GM12878 (cell line): ENCODE measurements around the gene MIER1. TPM values are rescaled to one million over a fixed set of nuclear protein-coding genes. Genes with fewer than 3 reads are reported as not detected.

ENCODE experiments used
- ATAC-seq: fragments of 200-7000 bp; cut with Tn5 transposase; 3 replicates; pipeline ENCODE4 v1.9.1; 2020; ENCODE audit warnings: mild to moderate bottlenecking, moderate library complexity
- BruUV-seq: library from RNA; stranded (reverse); fragments of 400-500 nt; replicated peaks from 2 replicates; lab custom pipeline; 2021; lab: Mats Ljungman, UMichigan
- CTCF ChIA-PET: fragments of 300-600 bp; sonication (Branson Sonifier 250); formaldehyde crosslinking; extraction: SDS; loops from one replicate; lab custom pipeline; 2021; ENCODE audit warnings: inconsistent platforms; lab: Yijun Ruan, JAX
- POLR2A ChIA-PET: fragments of 350-600 bp; formaldehyde crosslinking; extraction: SDS; loops from one replicate; lab custom pipeline; 2021; ENCODE audit warnings: inconsistent platforms; lab: Charles Lee
- RAD21 ChIA-PET: fragments of 300-600 bp; sonication (Branson Sonifier 250); formaldehyde crosslinking; loops from one replicate; lab custom pipeline; 2023; ENCODE audit warnings: antibody characterized with exemption; ENCODE audit not compliant: unreplicated experiment; lab: Charles Lee
- SMC1A ChIA-PET: fragments of 300-600 bp; sonication (Branson Sonifier 250); formaldehyde crosslinking; loops from one replicate; lab custom pipeline; 2023; ENCODE audit not compliant: unreplicated experiment, uncharacterized antibody; lab: Charles Lee
- DNase-seq: peaks from one replicate; pipeline ENCODE4 v3.0.0-alpha.2; 2011; ENCODE audit warnings: low read depth, low spot score
- FAIRE-seq: peaks from 3 replicates; lab custom pipeline; 2011; peaks lifted over from hg19 to GRCh38; lab: Jason Lieb, UNC
- H2AFZ ChIP-seq: 2 replicates; pipeline ENCODE4 v1.6.0; 2011; ENCODE audit warnings: low read depth, low read length, control low read depth; ENCODE audit not compliant: control insufficient read depth
- H3K27ac ChIP-seq: 2 replicates; pipeline ENCODE4 v1.5.1; 2011; ENCODE audit warnings: control low read depth; ENCODE audit not compliant: control insufficient read depth, insufficient read depth
- H3K27me3 ChIP-seq, 2 experiments: replicated peaks in 1 of 2; 2 replicates each; pipeline versions ENCODE4 v1.6.0 to v1.6.1; 2011; ENCODE audit warnings: low read length in 1 of 2; ENCODE audit not compliant: control insufficient read depth in 2 of 2, insufficient read depth in 2 of 2
- H3K36me3 ChIP-seq, 2 experiments: 2 replicates each; pipeline ENCODE4 v1.5.1; 2011; ENCODE audit warnings: low read length in 1 of 2; ENCODE audit not compliant: control insufficient read depth in 2 of 2, insufficient read depth in 2 of 2
- H3K4me1 ChIP-seq: 2 replicates; pipeline ENCODE4 v1.6.1; 2011; ENCODE audit warnings: mild to moderate bottlenecking, low read length, moderate library complexity, mixed read lengths; ENCODE audit not compliant: control insufficient read depth, insufficient read depth
- H3K4me2 ChIP-seq: 2 replicates; pipeline ENCODE4 v1.6.0; 2011; ENCODE audit warnings: control low read depth; ENCODE audit not compliant: control insufficient read depth, insufficient read depth
- H3K4me3 ChIP-seq: fragments of 200-600 bp; sonication (generic); 2 replicates; pipeline ENCODE4 v1.5.1; 2016
- H3K79me2 ChIP-seq: 2 replicates; pipeline ENCODE4 v1.6.0; 2011; ENCODE audit warnings: low read length; ENCODE audit not compliant: control insufficient read depth, insufficient read depth
- H3K9ac ChIP-seq: 2 replicates; pipeline ENCODE4 v1.8.0; 2011; ENCODE audit warnings: low read length, control low read depth, mixed read lengths; ENCODE audit not compliant: control insufficient read depth, insufficient read depth
- H3K9me3 ChIP-seq: replicated peaks from 3 replicates; pipeline ENCODE4 v1.5.1; 2011; ENCODE audit warnings: mild to moderate bottlenecking, low read length; ENCODE audit not compliant: control insufficient read depth, insufficient read depth
- H4K20me1 ChIP-seq: 2 replicates; pipeline ENCODE4 v1.6.0; 2011; ENCODE audit not compliant: control insufficient read depth, insufficient read depth
- ASH2L ChIP-seq: fragments of 300-600, 200-600 bp; sonication (generic); IDR thresholded peaks from 2 replicates; pipeline ENCODE4 v1.6.1; 2017; ENCODE audit warnings: low read depth, mild to moderate bottlenecking, borderline replicate concordance
- CBFB ChIP-seq: IDR thresholded peaks from 2 replicates; pipeline ENCODE4 v1.6.1; 2016; ENCODE audit warnings: antibody characterized with exemption, low read depth
- EGR1 ChIP-seq, 2 experiments: IDR thresholded peaks; 1 replicate in 1 of 2; 2 replicates in 1 of 2; pipeline ENCODE4 v1.6.1; 2011 to 2012; ENCODE audit warnings: low read depth in 2 of 2, low read length in 2 of 2, borderline replicate concordance in 1 of 2, mild to moderate bottlenecking in 1 of 2, moderate library complexity in 1 of 2
- FOS ChIP-seq: IDR thresholded peaks from 3 replicates; pipeline ENCODE4 v1.6.1; 2011; ENCODE audit warnings: borderline replicate concordance; ENCODE audit not compliant: insufficient read length; ENCODE audit errors: extremely low read depth
- FOXM1 ChIP-seq: IDR thresholded peaks from 2 replicates; pipeline ENCODE4 v1.6.1; 2012; ENCODE audit warnings: low read depth, mild to moderate bottlenecking, inconsistent platforms, low read length, moderate library complexity
- IKZF1 ChIP-seq: fragments of 450-650 bp; conservative IDR thresholded peaks from 2 replicates; pipeline ENCODE4 v1.6.1; 2017; ENCODE audit warnings: antibody characterized with exemption, mild to moderate bottlenecking
- IKZF2 ChIP-seq, 2 experiments: fragments of 450-650 bp; IDR thresholded peaks; 2 replicates each; pipeline ENCODE4 v1.6.1; 2017; ENCODE audit warnings: mild to moderate bottlenecking in 2 of 2, moderate library complexity in 2 of 2
- MEF2B ChIP-seq: fragments of 450-650 bp; IDR thresholded peaks from 2 replicates; pipeline ENCODE4 v1.6.1; 2018; ENCODE audit warnings: mild to moderate bottlenecking, moderate library complexity; ENCODE audit not compliant: partially characterized antibody, poor library complexity, severe bottlenecking
- MTA2 ChIP-seq: fragments of 450-650 bp; IDR thresholded peaks from 2 replicates; pipeline ENCODE4 v1.6.1; 2016; ENCODE audit warnings: low read depth, mild to moderate bottlenecking, moderate library complexity
- NFYA ChIP-seq: IDR thresholded peaks from 2 replicates; pipeline ENCODE4 v1.6.1; 2011; ENCODE audit warnings: low read depth, mild to moderate bottlenecking, low read length, improper control_type of control experiment, borderline replicate concordance
- RB1 ChIP-seq: fragments of 450-650 bp; formaldehyde crosslinking; IDR thresholded peaks from 2 replicates; pipeline ENCODE4 v1.6.1; 2017; ENCODE audit warnings: mild to moderate bottlenecking, borderline replicate concordance
- SIN3A ChIP-seq: IDR thresholded peaks from 2 replicates; pipeline ENCODE4 v1.6.1; 2012; ENCODE audit warnings: low read depth, low read length, improper control_type of control experiment
- SKIL ChIP-seq: fragments of 450-650 bp; IDR thresholded peaks from 2 replicates; pipeline ENCODE4 v1.6.1; 2017; ENCODE audit warnings: mild to moderate bottlenecking, low read depth, inconsistent platforms; ENCODE audit not compliant: poor library complexity, severe bottlenecking
- SMARCA5 ChIP-seq: fragments of 450-650 bp; IDR thresholded peaks from 2 replicates; pipeline ENCODE4 v1.6.1; 2017; ENCODE audit warnings: mild to moderate bottlenecking
- TCF12 ChIP-seq: IDR thresholded peaks from 2 replicates; pipeline ENCODE4 v1.6.1; 2011; ENCODE audit warnings: low read depth, mild to moderate bottlenecking, low read length
- USF2 ChIP-seq: IDR thresholded peaks from 2 replicates; pipeline ENCODE4 v1.6.1; 2011; ENCODE audit warnings: low read depth, low read length, improper control_type of control experiment, borderline replicate concordance
- ZNF622 ChIP-seq: fragments of 450-650 bp; IDR thresholded peaks from 2 replicates; pipeline ENCODE4 v1.6.1; 2017; ENCODE audit warnings: mild to moderate bottlenecking, inconsistent platforms
- ZZZ3 ChIP-seq: IDR thresholded peaks from 2 replicates; pipeline ENCODE4 v1.6.1; 2011; ENCODE audit warnings: low read depth; ENCODE audit not compliant: control insufficient read depth, insufficient read length
- WGBS: methylation state at CpG from one replicate; pipeline ENCODE4 v1.1.6; 2016; ENCODE audit warnings: low lambda C conversion rate; ENCODE audit not compliant: insufficient replicate concordance, insufficient coverage; ENCODE audit errors: missing lambda C conversion rate; 5-methylcytosine and 5-hydroxymethylcytosine counted together
- in situ Hi-C: fragments of 300-500 bp; cut with MboI; formaldehyde crosslinking; loops from 9 replicates; pipeline ENCODE4 v1.14.3; 2018; ENCODE audit warnings: mixed read lengths
- intact Hi-C: fragments of 100-400 bp; cut with micrococcal nuclease; formaldehyde crosslinking; loops from one replicate; pipeline ENCODE4 v1.14.2; 2022; ENCODE audit not compliant: unreplicated experiment
- polyA plus RNA-seq, 11 experiments: library from polyadenylated mRNA; depleted of rRNA in 4 of 11; unstranded in 6 of 11; stranded (reverse) in 5 of 11; fragments of >200 nt; fragmentation: Nextera tagmentation in 4 of 11; fragmentation: Illumina TruSeq in 1 of 11; extraction: Ambion mirVana in 4 of 11; extraction: Trizol in 1 of 11; gene quantifications; 1 replicate in 1 of 11; 2 replicates in 10 of 11; pipeline versions ENCODE4 v1.2.1 to v1.2.3, GENCODE V29; 2011 to 2016; ENCODE audit warnings: inconsistent platforms in 2 of 11, missing spikeins in 2 of 11, low read depth in 1 of 11
- total RNA-seq, 4 experiments: library from RNA; depleted of rRNA in 3 of 4; stranded (reverse); fragments of >200 nt in 3 of 4; fragmentation: Illumina TruSeq in 1 of 4; extraction: Trizol in 1 of 4; gene quantifications; 2 replicates each; pipeline versions ENCODE4 v1.2.1 to v1.2.3, GENCODE V29; 2013 to 2021
- TF ChIP-seq, protein P1 (sequence below): IDR thresholded peaks from 2 replicates; pipeline ENCODE4 v1.6.1; 2012; ENCODE audit warnings: low read length, inconsistent platforms

Gene MIER1
- total and polyA plus RNA-seq, 10 of the 15 experiments (the other 5 are each of a cell fraction or from before 2014, with no cell fraction given) = 13.6 to 39.8 (median 25.7) TPM

GRCh38 chr1:66925558-66925910, 744 bp downstream of the MIER1 start:
- ChIA-PET SMC1A (interaction anchor here (0.9 to 2.1 kb wide), 4 partner anchors 36 to 506 kb away, joined by 3 to 7 read pairs (median 4); no protein-coding TSS in a partner anchor), RAD21 (interaction anchor here (0.5 to 3.0 kb wide), 7 partner anchors 8 to 286 kb away, joined by 3 to 12 read pairs (median 4); no protein-coding TSS in a partner anchor), POLR2A (interaction anchor here (0.7 to 2.1 kb wide), 4 partner anchors 9 to 60 kb away, joined by 4 to 13 read pairs (median 10); no protein-coding TSS in a partner anchor), CTCF (interaction anchor here (1.0 to 2.5 kb wide), 5 partner anchors 9 to 835 kb away, joined by 3 to 7 read pairs (median 3); no protein-coding TSS in a partner anchor)
- Histone ChIP-seq H3K4me3 (peak overlapping the region; percentile 79), H3K4me2 (peak overlapping the region; percentile 83), H3K27ac (peak overlapping the region; percentile 83), H3K9me3 (no peaks in the 10 kb centered on the region), H3K79me2 (peaks cover 61% of the 10 kb centered on the region), H3K27me3 (no peaks in the 10 kb centered on the region), H3K9ac (peak overlapping the region; percentile 66), H3K4me1 (peaks cover 10% of the 10 kb centered on the region; the same call in 1 of the 2 replicates), H4K20me1 (no peaks in the 10 kb centered on the region), H3K36me3 (no peaks in the 10 kb centered on the region), H2AFZ (peak overlapping the region; percentile 96)
- FAIRE-seq (no peak), DNase-seq (no peak), ATAC-seq (peak; percentile 11)
- in situ Hi-C loops (loop anchor here (25.0 kb wide), 2 partner anchors 538 to 663 kb away; no protein-coding TSS in a partner anchor), intact Hi-C loops (loop anchor here (5.0 kb wide), 2 partner anchors 127 to 158 kb away; partner anchors contain the start of gene SLC35D1)
- BruUV-seq = no TSS peak
- 0% methylated on average over 11 of the region's 11 CpGs for WGBS
- 0 out of 2 replicates have a peak, but pooled peaks have one; percentile 5 for TF ChIP-seq TCF12
- no peak for TF ChIP-seq NFYA
- TF ChIP-seq FOXM1 = no peak
- no peak for TF ChIP-seq CBFB
- peak; percentile 51 for TF ChIP-seq MEF2B
- TF ChIP-seq MTA2 = peak; percentile 0; the same call in 1 of the 2 replicates
- TF ChIP-seq ZNF622 = no peak
- TF ChIP-seq RB1 = no peak
- no peak for TF ChIP-seq USF2
- TF ChIP-seq IKZF2 (IDR thresholded peaks at IDR 0.05) = 0 out of 4 replicates have a peak, but pooled peaks of 1 of the 2 experiments have one; percentile 1
- no peak for TF ChIP-seq ASH2L
- no peak for TF ChIP-seq FOS
- TF ChIP-seq, protein P1, sequence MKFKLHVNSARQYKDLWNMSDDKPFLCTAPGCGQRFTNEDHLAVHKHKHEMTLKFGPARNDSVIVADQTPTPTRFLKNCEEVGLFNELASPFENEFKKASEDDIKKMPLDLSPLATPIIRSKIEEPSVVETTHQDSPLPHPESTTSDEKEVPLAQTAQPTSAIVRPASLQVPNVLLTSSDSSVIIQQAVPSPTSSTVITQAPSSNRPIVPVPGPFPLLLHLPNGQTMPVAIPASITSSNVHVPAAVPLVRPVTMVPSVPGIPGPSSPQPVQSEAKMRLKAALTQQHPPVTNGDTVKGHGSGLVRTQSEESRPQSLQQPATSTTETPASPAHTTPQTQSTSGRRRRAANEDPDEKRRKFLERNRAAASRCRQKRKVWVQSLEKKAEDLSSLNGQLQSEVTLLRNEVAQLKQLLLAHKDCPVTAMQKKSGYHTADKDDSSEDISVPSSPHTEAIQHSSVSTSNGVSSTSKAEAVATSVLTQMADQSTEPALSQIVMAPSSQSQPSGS = no peak
- peak; percentile 28 for TF ChIP-seq SKIL
- peak in 1 of 2 experiments; percentile 6; a peak in 2 of 3 replicates for TF ChIP-seq EGR1 (IDR thresholded peaks at IDR 0.05; ENCODE audit: borderline replicate concordance in 1 of 2, low read depth in 2 of 2, low read length in 2 of 2)
- TF ChIP-seq SIN3A = no peak
- TF ChIP-seq ZZZ3 = no peak
- 0 out of 2 replicates have a peak, but pooled peaks have one; percentile 9 for TF ChIP-seq IKZF1
- TF ChIP-seq SMARCA5 = peak; percentile 91
